Peyer's patch (tissue), 4 donors: ENCODE measurements around the gene ST8SIA5.

Experiments used
- CTCF ChIP-seq, 6 experiments: fragments of 450-650 bp in 4 of 6; fragments of 200-600 bp in 2 of 6; sonication (generic) in 1 of 6; IDR thresholded peaks; one replicate each; pipeline ENCODE4 v1.5.1; 2017 to 2019; ENCODE audit warnings: antibody characterized with exemption in 6 of 6, mild to moderate bottlenecking in 3 of 6, moderate library complexity in 1 of 6
- POLR2A ChIP-seq, 2 donors: fragments of 450-650 bp; IDR thresholded peaks; one replicate each; pipeline ENCODE4 v1.5.1; 2017; ENCODE audit warnings: antibody characterized with exemption in 2 of 2, mild to moderate bottlenecking in 2 of 2, moderate library complexity in 2 of 2

DNA sequence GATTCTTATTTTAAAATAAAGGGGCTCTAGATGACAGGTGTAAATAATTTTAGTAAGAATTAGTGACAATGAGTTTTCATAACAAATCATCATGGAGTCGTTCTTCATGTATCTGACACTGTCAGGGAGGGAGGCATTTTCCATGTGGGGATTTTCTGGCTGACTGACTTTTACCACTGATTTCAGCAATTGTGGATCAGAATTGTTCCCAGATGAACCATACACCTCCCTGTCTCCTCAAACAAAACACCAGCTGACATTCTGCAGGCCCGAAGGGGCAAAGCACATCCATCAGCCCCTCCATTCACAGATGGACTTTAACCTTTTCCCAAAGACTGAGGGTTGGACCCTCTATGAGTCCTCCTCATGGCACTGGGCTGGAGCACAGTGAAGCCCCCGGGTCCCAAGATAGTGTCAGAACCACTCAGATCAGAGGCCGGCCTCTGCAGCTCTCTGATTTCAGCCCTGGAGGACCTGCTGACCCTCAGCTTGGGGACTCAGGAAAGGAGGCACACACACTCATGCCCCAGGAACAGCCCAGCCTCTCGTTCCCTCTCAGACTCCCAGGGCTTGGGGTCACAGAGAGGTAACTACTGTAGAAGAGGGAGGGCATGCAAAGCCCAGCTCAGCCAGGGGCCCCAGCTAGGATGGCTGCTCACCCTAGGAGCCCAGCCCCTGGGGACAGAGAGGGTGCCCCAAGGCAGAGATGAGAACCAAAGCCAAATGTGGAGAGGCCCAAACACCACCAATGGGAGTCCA, 56.6 kb downstream of the ST8SIA5 start:
- no peak for TF ChIP-seq POLR2A (IDR thresholded peaks at IDR 0.05)
- no peak for TF ChIP-seq CTCF (IDR thresholded peaks at IDR 0.05)
